ENCODE results near the gene AQP1.

AQP1 gene

DNA sequence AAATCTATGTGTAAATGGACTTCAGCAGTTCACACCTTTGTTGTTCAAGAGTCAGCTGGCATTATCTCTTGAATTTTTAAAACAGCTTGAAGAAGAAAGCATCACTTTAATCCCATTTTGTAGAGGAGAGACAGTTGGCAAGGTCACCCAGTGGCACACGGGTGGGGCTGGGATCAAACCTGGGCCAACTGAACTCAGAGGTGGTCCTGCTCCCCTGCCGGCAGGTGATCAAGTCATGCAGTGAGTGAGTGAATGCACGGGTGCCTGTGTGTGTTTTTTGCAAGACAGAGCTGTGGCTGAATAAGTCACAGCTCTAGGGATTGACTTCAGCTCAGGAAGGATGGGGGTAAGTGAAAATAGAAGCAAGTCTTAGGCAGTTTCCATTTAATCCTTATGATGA, 61.6 kb downstream of the AQP1 start:
- TF ChIP-seq, protein P1, sequence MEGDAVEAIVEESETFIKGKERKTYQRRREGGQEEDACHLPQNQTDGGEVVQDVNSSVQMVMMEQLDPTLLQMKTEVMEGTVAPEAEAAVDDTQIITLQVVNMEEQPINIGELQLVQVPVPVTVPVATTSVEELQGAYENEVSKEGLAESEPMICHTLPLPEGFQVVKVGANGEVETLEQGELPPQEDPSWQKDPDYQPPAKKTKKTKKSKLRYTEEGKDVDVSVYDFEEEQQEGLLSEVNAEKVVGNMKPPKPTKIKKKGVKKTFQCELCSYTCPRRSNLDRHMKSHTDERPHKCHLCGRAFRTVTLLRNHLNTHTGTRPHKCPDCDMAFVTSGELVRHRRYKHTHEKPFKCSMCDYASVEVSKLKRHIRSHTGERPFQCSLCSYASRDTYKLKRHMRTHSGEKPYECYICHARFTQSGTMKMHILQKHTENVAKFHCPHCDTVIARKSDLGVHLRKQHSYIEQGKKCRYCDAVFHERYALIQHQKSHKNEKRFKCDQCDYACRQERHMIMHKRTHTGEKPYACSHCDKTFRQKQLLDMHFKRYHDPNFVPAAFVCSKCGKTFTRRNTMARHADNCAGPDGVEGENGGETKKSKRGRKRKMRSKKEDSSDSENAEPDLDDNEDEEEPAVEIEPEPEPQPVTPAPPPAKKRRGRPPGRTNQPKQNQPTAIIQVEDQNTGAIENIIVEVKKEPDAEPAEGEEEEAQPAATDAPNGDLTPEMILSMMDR (conservative IDR thresholded peaks at IDR 0.05; ENCODE audit: control insufficient read depth, insufficient read depth, low read depth, low read length): no peak
- H3K4me3 ChIP-seq (ENCODE audit: control insufficient read depth, low read depth, low read length): no peak overlapping the region
- DNase-seq (ENCODE audit: low read depth): no peak

DNA sequence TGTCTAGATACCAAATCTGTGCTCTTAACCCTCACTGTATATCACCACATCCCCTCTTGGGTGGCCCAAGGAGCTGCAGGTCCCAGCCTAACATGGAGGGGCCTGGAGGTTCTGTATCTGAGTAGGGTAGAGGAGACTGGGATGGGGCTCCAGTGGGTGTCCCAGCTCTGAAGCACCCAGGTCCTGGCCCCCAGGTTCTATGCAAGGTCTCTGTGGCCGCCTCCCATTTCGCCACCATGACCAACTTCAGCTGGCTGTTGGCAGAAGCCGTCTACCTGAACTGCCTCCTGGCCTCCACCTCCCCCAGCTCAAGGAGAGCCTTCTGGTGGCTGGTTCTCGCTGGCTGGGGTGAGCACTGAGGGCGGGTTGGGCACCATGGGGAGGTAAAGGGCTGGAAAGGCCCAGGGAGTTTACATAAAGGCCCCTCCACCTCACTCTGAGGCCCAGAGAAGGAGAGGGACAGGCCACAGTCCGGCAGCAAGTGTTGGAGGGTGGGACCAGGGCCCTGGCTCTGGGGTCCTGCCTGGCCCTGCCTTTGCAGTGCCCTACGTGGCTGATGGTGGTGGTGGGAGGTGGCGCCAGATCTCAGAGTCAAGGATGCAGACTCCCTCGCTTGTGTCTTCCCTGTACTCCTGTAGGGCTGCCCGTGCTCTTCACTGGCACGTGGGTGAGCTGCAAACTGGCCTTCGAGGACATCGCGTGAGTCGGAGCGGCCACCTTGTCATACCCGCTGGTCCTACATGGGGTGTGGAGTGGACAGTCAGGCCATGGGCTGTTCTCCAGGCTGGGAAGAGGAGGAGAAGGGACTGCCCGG, 62.3 kb downstream of the AQP1 start:
- no peak for DNase-seq (ENCODE audit: low read depth)
- TF ChIP-seq, protein P1 (conservative IDR thresholded peaks at IDR 0.05; ENCODE audit: control insufficient read depth, insufficient read depth, low read depth, low read length): no peak
- H3K4me3 ChIP-seq (ENCODE audit: control insufficient read depth, low read depth, low read length): no peak overlapping the region

DNA sequence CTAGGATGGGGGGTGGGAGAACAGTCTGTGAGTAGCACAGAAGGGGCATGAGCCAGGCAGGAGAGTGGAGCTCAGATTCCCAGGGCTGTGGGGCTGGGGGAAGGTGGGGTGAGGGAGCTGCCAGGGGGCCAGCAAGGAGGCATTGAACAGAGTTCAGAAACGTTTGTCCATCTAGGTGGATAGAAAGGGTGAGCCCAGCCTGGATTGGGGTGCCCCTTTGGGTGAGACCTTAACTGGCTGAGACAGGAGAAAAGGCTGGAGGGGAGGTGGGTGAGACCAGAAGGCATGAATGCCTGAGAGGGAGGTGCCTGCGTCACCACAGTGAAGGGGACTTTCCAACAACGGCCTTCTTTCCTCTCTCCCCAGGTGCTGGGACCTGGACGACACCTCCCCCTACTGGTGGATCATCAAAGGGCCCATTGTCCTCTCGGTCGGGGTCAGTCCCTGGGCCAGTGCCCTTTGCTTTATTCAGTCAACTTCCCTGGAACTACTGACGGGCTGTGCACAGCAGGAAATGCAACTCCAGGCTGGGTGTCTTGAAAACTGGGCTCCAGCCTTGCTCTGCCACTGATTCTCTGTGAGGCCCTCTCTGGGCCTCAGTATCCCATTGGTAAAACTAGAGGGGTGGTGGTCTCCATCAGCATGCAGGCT, 63.1 kb downstream of the AQP1 start:
- peak; percentile 53 for DNase-seq (ENCODE audit: low read depth)
- H3K4me3 ChIP-seq (ENCODE audit: control insufficient read depth, low read depth, low read length): no peak overlapping the region

More for the DNA sequence above, 63.1 kb downstream of the AQP1 start:
- TF ChIP-seq, protein P1 (conservative IDR thresholded peaks at IDR 0.05; ENCODE audit: control insufficient read depth, insufficient read depth, low read depth, low read length): peak; percentile 70
